ENCODE results near the gene EVA1C. TPM values are rescaled to one million over a fixed set of nuclear protein-coding genes. Genes with fewer than 3 reads are reported as not detected.

EVA1C gene
- total RNA-seq, 2 experiments from 2014 or later = 11.5 to 13.4 TPM

DNA sequence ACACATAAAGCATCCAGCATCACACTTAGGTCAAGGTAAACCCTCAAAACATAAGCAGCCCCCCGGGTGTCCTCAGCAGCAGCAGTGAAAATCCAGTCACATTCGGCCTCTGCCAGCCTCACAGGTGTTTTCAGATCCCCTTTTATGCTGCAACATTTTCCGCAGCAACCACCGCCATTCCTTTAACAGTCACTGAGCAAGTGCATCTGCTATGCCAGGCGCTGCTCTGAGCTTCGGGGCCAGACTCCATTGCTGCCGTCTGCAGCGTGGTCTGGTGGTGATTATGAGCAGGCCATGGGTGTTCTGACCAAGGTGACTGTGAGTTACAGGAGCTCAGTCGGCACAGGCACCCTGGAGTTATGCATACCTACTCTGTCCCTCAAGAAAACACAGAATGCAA is 24.2 kb upstream of the EVA1C start:
- ChIA-PET CTCF (no interaction called here), POLR2A (no interaction called here)

GRCh38 chr21:32389337-32390015 is 23.0 kb upstream of the EVA1C start:
- POLR2A ChIA-PET = no interaction called here
- CTCF ChIA-PET = no interaction called here

DNA sequence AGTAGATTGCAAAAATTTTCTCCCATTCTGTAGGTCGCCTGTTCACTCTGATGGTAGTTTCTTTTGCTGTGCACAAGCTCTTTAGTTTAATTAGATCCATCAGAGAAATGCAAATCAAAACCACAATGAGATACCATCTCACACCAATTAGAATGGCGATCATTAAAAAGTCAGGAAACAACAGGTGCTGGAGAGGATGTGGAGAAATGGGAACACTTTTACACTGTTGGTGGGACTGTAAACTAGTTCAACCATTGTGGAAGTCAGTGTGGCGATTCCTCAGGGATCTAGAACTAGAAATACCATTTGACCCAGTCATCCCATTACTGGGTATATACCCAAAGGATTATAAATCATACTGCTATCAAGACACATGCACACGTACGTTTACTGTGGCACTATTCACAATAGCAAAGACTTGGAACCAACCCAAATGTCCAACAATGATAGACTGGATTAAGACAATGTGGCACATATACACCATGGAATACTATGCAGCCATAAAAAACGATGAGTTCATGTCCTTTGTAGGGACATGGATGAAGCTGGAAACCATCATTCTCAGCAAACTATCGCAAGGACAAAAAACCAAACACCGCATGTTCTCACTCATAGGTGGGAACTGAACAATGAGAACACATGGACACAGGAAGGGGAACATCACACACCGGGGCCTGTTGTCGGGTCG is 21.8 kb upstream of the EVA1C start:
- CTCF ChIA-PET = interaction anchor here (2.3 kb wide), 1 partner anchor 11 kb away, joined by 8 read pairs; no protein-coding TSS in a partner anchor
- POLR2A ChIA-PET = interaction anchor here (0.6 to 2.4 kb wide), 2 partner anchors 21 to 22 kb away, joined by 3 to 10 read pairs; partner anchors contain the start of gene EVA1C

GRCh38 chr21:32391755-32392154 is 20.8 kb upstream of the EVA1C start:
- ChIA-PET CTCF (interaction anchor here (0.7 to 2.3 kb wide), 5 partner anchors 9 to 209 kb away, joined by 3 to 8 read pairs (median 4); no protein-coding TSS in a partner anchor), POLR2A (interaction anchor here (0.6 to 2.4 kb wide), 3 partner anchors 20 to 73 kb away, joined by 3 to 10 read pairs (median 3); partner anchors contain the start of gene EVA1C)

GRCh38 chr21:32392299-32392879 is 20.1 kb upstream of the EVA1C start:
- ChIA-PET POLR2A (interaction anchor here (0.6 to 2.4 kb wide), 3 partner anchors 20 to 74 kb away, joined by 3 to 10 read pairs (median 3); partner anchors contain the start of gene EVA1C), CTCF (interaction anchor here (0.7 to 2.3 kb wide), 6 partner anchors 9 to 208 kb away, joined by 3 to 8 read pairs (median 4); no protein-coding TSS in a partner anchor)

DNA sequence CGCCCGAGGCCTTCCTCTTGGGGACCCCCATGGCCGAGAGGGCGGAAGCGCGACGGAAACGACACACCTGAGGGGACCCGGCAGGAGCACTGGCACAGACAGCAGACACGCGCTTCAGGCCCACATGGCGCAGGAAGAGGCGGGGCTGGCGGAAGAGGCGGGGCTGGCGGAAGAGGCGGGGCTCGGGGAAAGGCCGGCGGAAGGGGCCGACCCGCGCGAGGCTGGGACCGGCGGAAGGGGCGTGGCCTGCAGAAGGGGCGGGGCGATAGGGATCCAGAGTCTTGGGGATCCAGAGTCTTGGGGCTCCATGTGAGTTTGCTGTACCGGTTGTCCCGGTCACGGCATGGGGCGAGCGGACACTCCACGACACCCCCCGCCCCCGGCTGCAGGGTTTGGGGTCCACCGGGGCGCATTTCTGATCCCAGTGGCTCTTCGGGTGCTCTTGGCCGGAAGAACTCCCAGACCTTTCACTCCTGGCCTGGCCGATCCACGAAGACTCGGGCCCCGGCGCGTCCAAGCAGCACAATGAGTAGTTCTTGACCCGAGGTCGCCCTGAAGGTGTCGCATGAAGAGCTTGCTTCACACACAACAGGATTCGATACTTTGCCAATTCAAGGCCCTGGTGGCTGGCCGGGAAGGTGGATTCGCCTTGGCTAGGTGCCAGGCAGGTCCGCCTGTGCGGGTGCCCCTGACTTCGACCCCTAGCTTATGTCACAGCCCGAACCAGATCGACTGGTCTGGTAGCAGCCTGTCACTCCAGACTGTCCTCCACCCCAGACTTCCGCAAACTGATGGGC is 19.4 kb upstream of the EVA1C start, which contains the start of gene URB1:
URB1 (minus strand) TSS at position 133 of the 797 bp plus-strand sequence; CDS start at position 31, 102 bp downstream.
- ChIA-PET CTCF (interaction anchor here (0.7 to 1.8 kb wide), 5 partner anchors 11 to 208 kb away, joined by 3 to 5 read pairs (median 3); no protein-coding TSS in a partner anchor), POLR2A (interaction anchor here (0.6 to 2.4 kb wide), 2 partner anchors 19 to 23 kb away, joined by 7 to 10 read pairs; partner anchors contain the start of gene EVA1C)

DNA sequence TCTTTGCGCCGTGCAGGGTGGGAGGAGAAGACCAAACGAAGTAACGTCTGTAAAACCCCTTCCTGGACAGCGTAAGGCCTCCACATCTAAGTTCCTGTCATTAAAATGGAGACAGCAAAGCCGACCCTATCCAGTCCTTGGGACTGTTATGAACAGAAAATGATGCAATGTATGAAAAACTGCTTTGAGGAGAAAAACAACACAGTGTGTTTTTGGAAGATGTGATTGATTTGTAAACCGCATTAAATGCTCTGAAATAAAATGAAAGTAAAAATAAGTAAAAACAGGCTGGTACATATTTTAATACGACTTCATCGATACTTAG is 18.9 kb upstream of the EVA1C start:
- ChIA-PET CTCF (interaction anchor here (1.0 to 1.3 kb wide), 2 partner anchors 24 to 176 kb away, joined by 3 read pairs; no protein-coding TSS in a partner anchor), POLR2A (interaction anchor here (0.6 kb wide), 1 partner anchor 22 kb away, joined by 7 read pairs; no protein-coding TSS in a partner anchor)

GRCh38 chr21:32403201-32403777 is 9.2 kb upstream of the EVA1C start:
- ChIA-PET POLR2A (interaction anchor here (0.5 to 1.4 kb wide), 4 partner anchors 8 to 368 kb away, joined by 3 to 6 read pairs (median 4); partner anchors contain the start of gene PAXBP1), CTCF (interaction anchor here (0.6 to 4.0 kb wide), 9 partner anchors 9 to 206 kb away, joined by 3 to 30 read pairs (median 3); no protein-coding TSS in a partner anchor)

DNA sequence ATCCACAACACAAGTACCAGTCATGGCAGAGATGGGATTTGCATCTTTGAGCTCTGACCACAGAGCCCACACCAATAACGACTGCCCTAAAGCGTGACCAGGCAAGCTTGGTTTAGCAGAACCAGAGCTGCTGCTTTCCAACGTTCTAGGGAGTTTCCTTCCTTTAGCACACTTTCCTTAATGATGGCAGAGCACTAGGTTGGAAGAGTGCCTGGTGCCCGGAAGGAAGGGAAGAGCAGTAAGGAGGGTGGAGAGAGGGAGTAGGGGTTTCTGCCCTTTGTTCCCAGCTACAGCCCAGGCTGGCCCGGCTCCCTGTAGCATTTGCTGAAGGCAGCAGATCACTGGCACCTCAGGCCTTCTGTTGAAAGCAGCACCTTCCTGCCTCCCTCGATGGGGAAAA is 6.1 kb upstream of the EVA1C start:
- ChIA-PET POLR2A (no interaction called here), CTCF (interaction anchor here (2.3 kb wide), 1 partner anchor 195 kb away, joined by 14 read pairs; no protein-coding TSS in a partner anchor)

DNA sequence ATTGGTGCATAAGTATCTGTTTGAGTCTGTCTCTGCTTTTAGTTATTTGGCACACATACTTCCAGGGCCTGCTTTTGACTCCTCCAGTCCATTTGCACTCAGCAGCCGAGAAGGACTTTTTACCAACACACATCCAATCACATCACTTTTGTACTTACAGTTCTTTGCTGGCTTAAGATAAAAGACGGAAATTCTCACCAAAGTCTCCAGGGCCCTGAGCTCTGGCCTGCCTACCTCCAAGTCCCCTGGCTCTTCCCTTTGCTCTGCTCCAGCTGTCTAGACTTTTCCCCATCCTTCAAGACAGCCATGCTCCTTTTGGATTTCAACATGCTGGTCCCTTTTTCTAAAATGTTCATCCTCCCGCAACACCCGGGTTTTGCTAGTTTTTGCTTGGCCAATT is 2.2 kb upstream of the EVA1C start:
- ChIA-PET POLR2A (no interaction called here), CTCF (interaction anchor here (1.6 to 2.0 kb wide), 2 partner anchors 16 to 191 kb away, joined by 3 to 5 read pairs; no protein-coding TSS in a partner anchor)

- ChIA-PET POLR2A (interaction anchor here (1.4 kb wide), 2 partner anchors 8 to 9 kb away, joined by 3 to 4 read pairs; no protein-coding TSS in a partner anchor), CTCF (interaction anchor here (1.0 to 2.0 kb wide), 3 partner anchors 16 to 190 kb away, joined by 3 to 5 read pairs (median 4); no protein-coding TSS in a partner anchor)
Observed at GRCh38 chr21:32410916-32411315, 1.6 kb upstream of the EVA1C start.

DNA sequence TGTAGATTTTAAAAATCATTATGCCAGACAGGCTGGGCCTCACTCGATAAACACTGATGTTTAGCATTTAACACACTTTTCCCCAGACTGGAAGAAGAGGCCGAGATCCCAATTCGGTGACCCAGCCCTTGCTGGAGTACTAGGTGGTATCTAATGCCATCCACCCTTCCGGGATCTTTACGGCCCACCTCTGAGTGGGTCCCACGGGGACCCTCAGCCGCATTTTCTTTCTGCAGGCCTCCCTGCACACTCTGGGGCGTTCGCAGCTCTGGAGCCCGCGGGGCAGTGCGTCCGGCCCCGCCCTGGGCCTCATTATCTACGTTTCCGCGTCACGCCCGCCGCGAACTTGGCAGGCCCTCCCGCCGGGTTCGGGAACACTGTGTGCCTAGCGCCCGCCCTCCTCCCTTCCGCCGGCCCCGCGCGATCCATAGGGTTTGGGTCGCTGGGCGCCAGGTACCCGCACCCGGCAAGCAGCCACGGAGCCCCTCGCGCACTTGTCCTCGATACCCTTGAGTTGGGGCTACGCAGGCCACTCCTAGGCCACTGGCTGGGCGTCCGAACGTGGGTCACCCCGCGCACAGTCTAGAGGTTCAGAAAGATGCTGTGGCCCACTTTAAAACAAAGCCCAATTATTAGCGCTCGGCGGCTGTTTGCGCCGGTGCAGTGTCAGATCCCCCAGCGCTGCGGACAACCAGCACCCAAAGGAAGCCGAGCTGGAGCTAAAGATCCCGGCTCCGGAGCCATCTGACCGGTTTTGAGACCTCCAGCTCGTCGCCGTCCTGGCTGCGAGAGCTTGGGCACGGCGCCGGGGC is 950 bp upstream of the EVA1C start:
- CTCF ChIA-PET = interaction anchor here (0.9 to 2.0 kb wide), 7 partner anchors 10 to 200 kb away, joined by 3 to 5 read pairs (median 4); partner anchors contain the start of gene CFAP298
- POLR2A ChIA-PET = interaction anchor here (0.6 to 1.9 kb wide), 6 partner anchors 8 to 361 kb away, joined by 3 to 10 read pairs (median 4); partner anchors contain the start of genes MIS18A and URB1

DNA sequence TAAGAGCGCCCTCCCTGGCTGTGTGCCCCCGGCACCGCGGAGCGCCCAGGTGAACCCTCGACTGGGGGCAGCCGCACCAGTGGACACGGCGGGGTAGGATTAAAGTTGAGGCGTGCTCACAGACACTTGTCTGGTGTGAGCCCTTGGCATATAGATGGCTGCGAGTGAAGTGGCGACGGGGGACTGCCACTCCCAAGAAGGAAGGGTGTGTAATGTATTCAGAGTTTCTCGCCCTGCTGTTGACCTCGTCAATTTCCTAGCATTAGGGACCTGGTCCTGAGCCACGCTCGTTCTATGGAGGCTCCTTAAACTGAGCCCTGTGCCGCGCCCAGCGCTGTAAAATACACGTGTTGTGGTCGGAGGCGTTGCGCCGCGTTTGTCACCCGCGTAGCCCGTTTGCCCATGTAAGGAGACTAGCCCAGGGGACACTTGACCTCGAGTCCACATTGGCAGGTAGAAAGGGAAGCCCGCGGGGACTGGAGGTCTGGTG is 554 bp downstream of the EVA1C start:
- CTCF ChIA-PET = interaction anchor here (1.4 kb wide), 1 partner anchor 188 kb away, joined by 5 read pairs; no protein-coding TSS in a partner anchor
- POLR2A ChIA-PET = interaction anchor here (1.9 kb wide), 1 partner anchor 21 kb away, joined by 10 read pairs; the partner anchor contains the start of gene URB1

DNA sequence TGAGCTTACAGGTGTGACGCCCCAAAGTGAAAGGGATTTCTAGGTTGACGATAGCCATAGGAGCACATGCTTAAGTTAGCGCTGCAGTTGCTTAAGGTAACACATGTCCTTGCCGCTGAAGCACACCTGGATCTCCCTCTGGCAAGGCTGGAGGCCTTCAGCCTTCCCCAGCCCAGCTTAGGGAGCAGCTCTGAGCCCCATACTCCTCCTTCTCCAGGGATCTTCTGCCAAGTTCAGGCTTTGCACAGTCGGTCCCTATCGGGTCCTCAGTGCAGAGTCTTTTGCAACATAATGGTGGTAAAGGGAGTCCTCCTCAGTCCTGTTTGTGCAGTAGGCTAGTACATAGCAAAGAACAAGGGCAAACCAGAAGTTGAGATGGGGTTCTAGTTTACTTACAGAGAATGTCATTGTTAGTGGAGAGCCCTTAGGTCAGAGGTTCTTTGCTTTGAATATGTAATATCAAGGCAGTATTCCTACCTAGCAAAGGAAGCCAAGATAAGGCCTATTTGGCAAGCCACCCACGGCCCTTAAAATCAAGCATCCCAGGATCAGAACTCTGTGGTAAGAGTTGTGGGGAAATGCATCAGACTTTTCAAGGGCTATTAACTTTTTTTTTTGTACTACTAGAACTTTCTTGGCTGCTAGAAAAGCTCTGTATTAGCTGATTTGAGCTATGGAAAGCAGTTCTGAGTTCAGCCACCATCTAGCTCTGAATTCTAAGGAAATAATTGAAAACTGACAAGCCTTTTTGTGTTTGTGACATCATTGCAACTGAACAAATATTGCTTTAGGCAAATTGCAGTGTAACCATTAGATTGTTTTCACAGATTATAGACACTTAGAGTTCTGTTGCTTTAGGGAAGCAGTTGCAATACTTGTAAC is 1.4 kb downstream of the EVA1C start:
- ChIA-PET CTCF (interaction anchor here (1.4 kb wide), 3 partner anchors 10 to 191 kb away, joined by 3 to 4 read pairs (median 3); no protein-coding TSS in a partner anchor), POLR2A (no interaction called here)

DNA sequence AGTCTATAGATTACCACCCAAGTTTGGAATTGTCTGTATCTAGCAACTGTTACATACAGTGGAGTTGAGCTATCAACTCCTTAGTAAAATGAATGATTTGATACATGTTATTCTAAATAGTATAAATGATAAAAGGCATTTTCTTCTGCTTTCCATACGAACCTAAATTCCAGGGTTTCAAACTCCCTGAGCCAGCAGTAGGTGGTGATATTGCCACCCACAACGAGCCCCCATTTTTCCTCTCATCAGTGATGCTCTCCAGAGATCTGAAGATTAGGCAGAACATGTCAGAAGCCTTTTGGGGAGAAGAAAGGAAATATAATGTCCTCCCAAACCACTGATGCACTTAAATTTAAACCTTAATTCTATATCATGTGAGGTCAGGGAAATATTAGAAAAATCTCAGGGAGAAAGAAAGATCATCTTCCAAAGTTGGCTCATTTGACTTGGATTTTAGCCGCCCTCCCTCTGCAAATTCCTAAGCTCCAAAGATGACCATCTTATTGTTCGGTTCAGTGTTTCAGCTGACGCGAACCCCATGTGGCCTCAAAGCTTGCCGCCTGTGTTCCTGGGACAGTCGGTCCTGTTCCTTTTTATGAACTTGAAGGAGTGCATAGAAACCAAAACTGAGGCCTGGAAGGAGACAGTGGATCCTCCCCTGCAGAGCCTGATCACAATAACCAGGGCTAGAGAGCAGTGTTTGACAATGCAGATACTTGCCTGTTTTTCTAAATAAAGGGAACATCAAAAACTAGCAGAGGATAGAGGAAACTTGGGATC is 2.3 kb downstream of the EVA1C start:
- CTCF ChIA-PET = interaction anchor here (1.4 kb wide), 3 partner anchors 11 to 191 kb away, joined by 3 to 4 read pairs (median 3); no protein-coding TSS in a partner anchor

More for the DNA sequence above, 2.3 kb downstream of the EVA1C start:
- POLR2A ChIA-PET = no interaction called here

All from activated CD8-positive, alpha-beta memory T cell treated with anti-CD3 and anti-CD28 coated beads for 36 hours (primary cell).